SW480 (cell line): ENCODE measurements around the gene WDR87.
"Not testable (repeated sequence)": the region's sequence is repeated elsewhere in the genome, so short reads cannot be mapped to it uniquely, and the experiment has no call there.

Experiments used
- DNase-seq: peaks from one replicate; pipeline ENCODE4 v3.0.0-alpha.2; 2016; ENCODE audit warnings: low spot score

WDR87 gene

GRCh38 chr19:37877147-37877546 is 29.2 kb downstream of the WDR87 start:
- DNase-seq: no peak

GRCh38 chr19:37876032-37876431 is 30.4 kb downstream of the WDR87 start:
- DNase-seq: no peak

GRCh38 chr19:37874784-37875183 is 31.6 kb downstream of the WDR87 start:
- DNase-seq: no peak

DNA sequence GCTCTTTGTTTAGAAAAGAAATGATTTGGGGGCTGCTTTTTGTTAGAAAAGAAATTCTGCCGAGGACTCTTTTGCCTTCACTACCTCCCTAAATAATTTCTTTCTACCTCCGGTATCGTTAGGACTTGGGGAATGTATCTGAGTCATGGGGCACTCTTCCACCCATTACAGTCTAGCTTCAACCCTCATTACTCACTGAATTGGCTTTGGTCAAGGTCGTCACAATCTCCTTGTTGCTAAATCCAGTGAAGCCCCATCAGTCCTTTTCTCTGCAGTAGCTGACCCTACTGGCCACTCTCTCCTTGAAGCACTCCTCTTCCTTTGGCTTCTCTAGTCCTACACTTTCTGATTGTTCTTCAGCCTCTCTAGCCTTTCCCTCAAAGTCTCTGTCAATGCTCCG is 34.0 kb downstream of the WDR87 start:
- DNase-seq: no peak

DNA sequence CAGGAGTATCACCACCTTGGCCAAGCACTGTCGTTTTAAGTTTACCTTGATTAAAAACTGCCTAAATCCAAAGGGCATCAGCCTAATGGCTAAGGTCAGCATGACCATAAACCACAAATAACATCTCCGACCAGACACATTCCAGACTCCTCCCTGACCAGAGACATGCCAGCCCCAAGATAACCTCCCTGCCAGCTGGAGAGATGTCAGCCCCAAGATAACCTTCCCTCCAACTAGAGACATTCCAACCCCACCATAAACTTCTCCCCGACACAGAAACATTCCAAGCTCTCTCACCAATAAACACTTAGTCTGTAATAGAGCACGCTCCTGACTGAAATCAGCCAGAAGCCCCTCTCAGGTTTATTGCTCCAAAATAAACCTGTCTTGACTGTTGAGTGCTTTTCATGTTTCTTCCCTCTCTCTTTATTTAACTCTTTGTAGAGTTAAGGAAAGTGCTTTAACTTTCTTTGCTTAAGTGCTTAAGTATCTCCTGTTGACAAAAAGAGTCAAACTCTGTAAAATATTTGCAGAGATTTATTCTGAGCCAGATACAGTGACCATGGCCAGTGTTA is 36.5 kb downstream of the WDR87 start:
- no peak for DNase-seq

- no peak for DNase-seq
These were observed 38.6 kb downstream of the WDR87 start for GRCh38 chr19:37867831-37868230.

DNA sequence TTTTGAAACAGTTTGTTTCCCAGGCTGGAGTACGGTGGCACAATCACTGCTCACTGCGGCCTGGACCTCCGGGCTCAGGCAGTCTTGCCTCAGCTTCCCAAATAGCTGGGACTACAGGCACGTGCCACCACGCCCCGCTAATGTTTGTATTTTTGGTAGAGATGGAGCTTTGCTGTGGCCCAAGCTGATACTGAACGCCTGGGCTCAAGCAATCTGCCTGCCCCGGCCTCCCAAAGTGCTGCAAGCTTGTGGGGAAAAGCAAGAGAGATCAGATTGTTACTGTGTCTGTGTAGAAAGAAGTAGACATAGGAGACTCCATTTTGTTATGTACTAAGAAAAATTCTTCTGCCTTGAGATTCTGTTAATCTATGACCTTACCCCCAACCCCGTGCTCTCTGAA is 40.5 kb downstream of the WDR87 start:
- not testable (repeated sequence) for DNase-seq

DNA sequence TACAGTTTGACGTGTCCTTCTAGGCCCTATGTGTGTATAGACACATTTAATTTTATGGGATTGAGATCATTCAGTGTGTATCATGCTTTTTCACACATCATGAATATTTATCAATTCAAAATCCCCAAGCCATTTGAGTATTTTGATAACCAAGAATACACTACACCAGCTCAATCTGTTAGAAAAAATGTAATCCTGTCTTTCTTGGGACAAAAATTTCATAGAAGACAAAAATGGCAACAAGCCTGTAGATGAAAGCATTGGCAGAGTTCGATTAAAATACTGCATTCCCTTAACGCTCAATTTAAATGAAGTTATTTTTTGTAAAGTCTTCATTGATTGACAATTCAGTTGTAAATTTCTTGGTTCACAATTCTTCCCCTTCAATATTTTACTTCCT is 41.9 kb downstream of the WDR87 start:
- no peak for DNase-seq

- no peak for DNase-seq
These were observed 51.3 kb downstream of the WDR87 start for GRCh38 chr19:37855098-37855497.

GRCh38 chr19:37845932-37846331 is 60.5 kb downstream of the WDR87 start:
- no peak for DNase-seq
